ENCODE measurements around the gene MRPL11. TPM values are rescaled to one million over a fixed set of nuclear protein-coding genes. Genes with fewer than 3 reads are reported as not detected.

Gene MRPL11
- total and polyA plus RNA-seq, 2 donors (not counting 3 experiments of a cell fraction or from before 2014, with no cell fraction given), result 54.9 to 69.1 TPM

- no peak for FAIRE-seq
- ChIA-PET POLR2A (no interaction called here), CTCF (interaction anchor here (1.2 to 1.7 kb wide), 3 partner anchors 18 to 150 kb away, joined by 4 to 6 read pairs (median 4); partner anchors contain the start of genes DPP3 and MRPL11)
- Histone ChIP-seq H3K27me3 (ENCODE audit: control insufficient read depth in 2 of 2, insufficient read depth in 2 of 2, low read length in 2 of 2) (peaks cover 2 to 4% of the 10 kb centered on the region in 2 experiments), H3K79me2 (ENCODE audit: control insufficient read depth, insufficient read depth, low read length) (no peaks in the 10 kb centered on the region), H3K9me1 (replicated peaks; ENCODE audit: control insufficient read depth, extremely low read depth, insufficient read depth, low read length) (no peaks in the 10 kb centered on the region), H3K4me2 (ENCODE audit: insufficient read depth, low read length) (no peak overlapping the region), H3K27ac (ENCODE audit: insufficient read depth, low read depth, low read length) (no peak overlapping the region), H3K9ac (replicated peaks; ENCODE audit: extremely low read depth, insufficient read depth, low read length) (no peak overlapping the region), H3K36me3 (ENCODE audit: control insufficient read depth in 2 of 2, extremely low read depth in 1 of 2, insufficient read depth in 2 of 2, low read length in 2 of 2) (no peaks in the 10 kb centered on the region), H3K4me1 (ENCODE audit: control insufficient read depth, extremely low read depth, insufficient read depth, low read length) (peaks cover 3% of the 10 kb centered on the region), H2AFZ (ENCODE audit: low read depth, low read length) (no peak overlapping the region), H3K4me3 (replicated peaks in 1 of 3; ENCODE audit: insufficient read depth in 1 of 3, low read depth in 1 of 3, low read length in 3 of 3) (no peak overlapping the region), H4K20me1 (replicated peaks; ENCODE audit: control insufficient read depth, extremely low read depth, insufficient read depth, low read length) (no peaks in the 10 kb centered on the region), H3K9me3 (replicated peaks; ENCODE audit: control insufficient read depth, insufficient read depth, low read length) (no peaks in the 10 kb centered on the region)
- dilution Hi-C loops (cut with MboI; ENCODE audit: extremely low pct_ligation_motif_present, low sequenced_read_pairs) (no loop called here), intact Hi-C loops (cut with micrococcal nuclease) (no loop called here)
- TF ChIP-seq FOS (IDR thresholded peaks at IDR 0.05; ENCODE audit: borderline replicate concordance, insufficient read depth, low read length) (no peak), EZH2 (IDR thresholded peaks at IDR 0.05; ENCODE audit: borderline replicate concordance, low read depth, low read length, severe bottlenecking) (no peak), GATA2 (IDR thresholded peaks at IDR 0.05; ENCODE audit: insufficient read depth, insufficient read length, low read depth, low read length) (no peak), POLR2A (IDR thresholded peaks at IDR 0.05; ENCODE audit: low read depth, low read length) (no peak), MAX (IDR thresholded peaks at IDR 0.05; ENCODE audit: insufficient read depth, insufficient read length) (no peak), MYC (IDR thresholded peaks at IDR 0.05; ENCODE audit: low read depth, low read length) (no peak), POLR2AphosphoS5 (IDR thresholded peaks at IDR 0.05; ENCODE audit: insufficient read depth, low read depth, low read length) (no peak), JUN (IDR thresholded peaks at IDR 0.05; ENCODE audit: borderline replicate concordance, insufficient read depth, insufficient read length, low read depth) (no peak), CTCF (IDR thresholded peaks at IDR 0.05; ENCODE audit: extremely low read depth in 1 of 2, insufficient read depth in 1 of 2, low read depth in 1 of 2, low read length in 2 of 2) (no peak)
- no peak for DNase-seq (ENCODE audit: low read depth, low spot score)
- no TSS peak for BruUV-seq (replicated peaks)
These were observed 23.4 kb upstream of the MRPL11 start for GRCh38 chr11:66462010-66462409.
